K562 treated with DMSO at 1 percent for 4 hours (cell line): Measurements from ENCODE around the gene WDR35. TPM values are rescaled to one million over a fixed set of nuclear protein-coding genes. Genes with fewer than 3 reads are reported as not detected.

ENCODE experiments used
- total RNA-seq: library from RNA; unstranded; fragments of 300-600 nt; gene quantifications from 2 replicates; pipeline ENCODE4 v1.2.3, GENCODE V29; 2022; ENCODE audit not compliant: insufficient read depth

WDR35 gene
- total RNA-seq = 0.37 and 1.1 TPM in 2 replicates

GRCh38 chr2:19989667-19990415 lies at the start of gene WDR35:
Gene WDR35, minus strand, starts transcription at chr2:19990105. Its CDS starts 90 bp downstream, at chr2:19990015.

GRCh38 chr2:20012282-20013125 lies 22.6 kb upstream of the WDR35 start, which contains the start of gene MATN3:
Gene MATN3, minus strand, starts transcription at chr2:20012668. Its CDS starts 37 bp downstream, at chr2:20012631.

GRCh38 chr2:19901442-19902215 lies 88.3 kb downstream of the WDR35 start, which contains the start of gene TTC32:
Gene TTC32, minus strand, starts transcription at chr2:19901983. Its CDS starts 129 bp downstream, at chr2:19901854.

Other genes with a start within 250 kb of the WDR35 start
- 27.7 and 28.0 TPM in 2 replicates for gene TTC32, start 88.1 kb downstream of the WDR35 start, total RNA-seq
- not detected in 2 replicates for gene MATN3, start 22.6 kb upstream of the WDR35 start, total RNA-seq
- 74.9 and 85.8 TPM in 2 replicates for gene LAPTM4A, start 61.5 kb upstream of the WDR35 start, total RNA-seq
- gene SDC1, start 235.0 kb upstream of the WDR35 start, total RNA-seq = 0.48 TPM in 1 of 2 replicates, not detected in the other